ENCODE measurements around the gene TRPT1. TPM values are rescaled to one million over a fixed set of nuclear protein-coding genes. Genes with fewer than 3 reads are reported as not detected.

Gene TRPT1
- total and polyA plus RNA-seq, 9 of the 15 experiments (the other 6 are each of a cell fraction or from before 2014, with no cell fraction given), result 4.6 to 41.7 (median 23.1) TPM

DNA sequence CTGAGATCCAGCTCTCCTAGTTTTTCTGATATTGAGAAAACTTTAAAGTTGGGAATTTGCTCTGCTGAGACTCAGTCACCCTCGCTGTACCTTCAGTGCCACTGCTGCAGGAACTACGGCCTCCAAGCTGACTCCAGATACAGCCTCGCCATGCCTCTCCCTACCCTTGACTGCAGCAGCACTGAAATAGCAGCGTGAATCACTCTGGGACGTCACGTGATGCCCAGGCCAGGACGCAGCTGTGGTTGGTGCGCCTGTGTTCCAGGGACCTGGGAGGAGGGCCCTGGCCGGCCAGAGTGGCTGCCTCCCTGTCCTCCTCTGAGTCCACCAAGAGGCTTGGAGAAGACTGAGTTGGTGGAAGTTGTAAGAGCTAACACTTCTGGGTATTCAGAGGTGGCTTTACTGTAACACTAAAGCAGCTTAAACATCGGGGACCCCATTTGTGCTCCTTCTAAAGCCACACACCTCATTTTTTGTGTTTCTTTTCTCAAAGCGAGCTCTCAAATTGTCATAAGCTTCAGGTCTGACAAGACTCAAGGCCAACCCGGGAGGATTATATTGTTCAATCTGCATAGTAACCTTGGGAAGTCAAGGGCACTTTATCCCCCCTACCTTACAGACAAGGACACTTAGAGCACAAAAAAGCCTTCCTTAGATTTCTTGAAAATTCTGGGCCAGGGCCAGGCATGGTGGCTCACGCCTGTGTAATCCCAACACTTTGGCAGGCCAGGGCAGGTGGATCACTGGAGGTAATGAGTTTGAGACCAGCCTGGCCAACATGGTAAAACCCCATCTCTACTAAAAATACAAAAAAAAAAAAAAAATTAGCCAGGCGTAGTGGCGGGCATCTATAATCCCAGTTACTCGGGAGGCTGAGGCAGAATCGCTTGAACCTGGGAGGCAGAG lies 44.2 kb downstream of the TRPT1 start (continued):
- TF ChIP-seq, protein P1, sequence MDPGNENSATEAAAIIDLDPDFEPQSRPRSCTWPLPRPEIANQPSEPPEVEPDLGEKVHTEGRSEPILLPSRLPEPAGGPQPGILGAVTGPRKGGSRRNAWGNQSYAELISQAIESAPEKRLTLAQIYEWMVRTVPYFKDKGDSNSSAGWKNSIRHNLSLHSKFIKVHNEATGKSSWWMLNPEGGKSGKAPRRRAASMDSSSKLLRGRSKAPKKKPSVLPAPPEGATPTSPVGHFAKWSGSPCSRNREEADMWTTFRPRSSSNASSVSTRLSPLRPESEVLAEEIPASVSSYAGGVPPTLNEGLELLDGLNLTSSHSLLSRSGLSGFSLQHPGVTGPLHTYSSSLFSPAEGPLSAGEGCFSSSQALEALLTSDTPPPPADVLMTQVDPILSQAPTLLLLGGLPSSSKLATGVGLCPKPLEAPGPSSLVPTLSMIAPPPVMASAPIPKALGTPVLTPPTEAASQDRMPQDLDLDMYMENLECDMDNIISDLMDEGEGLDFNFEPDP (CRISPR knock-in tag; IDR thresholded peaks at IDR 0.05), result no peak
- TF ChIP-seq, protein P2, sequence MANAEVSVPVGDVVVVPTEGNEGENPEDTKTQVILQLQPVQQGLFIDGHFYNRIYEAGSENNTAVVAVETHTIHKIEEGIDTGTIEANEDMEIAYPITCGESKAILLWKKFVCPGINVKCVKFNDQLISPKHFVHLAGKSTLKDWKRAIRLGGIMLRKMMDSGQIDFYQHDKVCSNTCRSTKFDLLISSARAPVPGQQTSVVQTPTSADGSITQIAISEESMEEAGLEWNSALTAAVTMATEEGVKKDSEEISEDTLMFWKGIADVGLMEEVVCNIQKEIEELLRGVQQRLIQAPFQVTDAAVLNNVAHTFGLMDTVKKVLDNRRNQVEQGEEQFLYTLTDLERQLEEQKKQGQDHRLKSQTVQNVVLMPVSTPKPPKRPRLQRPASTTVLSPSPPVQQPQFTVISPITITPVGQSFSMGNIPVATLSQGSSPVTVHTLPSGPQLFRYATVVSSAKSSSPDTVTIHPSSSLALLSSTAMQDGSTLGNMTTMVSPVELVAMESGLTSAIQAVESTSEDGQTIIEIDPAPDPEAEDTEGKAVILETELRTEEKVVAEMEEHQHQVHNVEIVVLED (CRISPR knock-in tag; IDR thresholded peaks at IDR 0.05), result no peak
- TF ChIP-seq, protein P3, sequence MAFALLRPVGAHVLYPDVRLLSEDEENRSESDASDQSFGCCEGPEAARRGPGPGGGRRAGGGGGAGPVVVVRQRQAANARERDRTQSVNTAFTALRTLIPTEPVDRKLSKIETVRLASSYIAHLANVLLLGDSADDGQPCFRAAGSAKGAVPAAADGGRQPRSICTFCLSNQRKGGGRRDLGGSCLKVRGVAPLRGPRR (CRISPR knock-in tag; IDR thresholded peaks at IDR 0.05), result no peak
- TF ChIP-seq CEBPB (tag; IDR thresholded peaks at IDR 0.05) (no peak), RAD51 (IDR thresholded peaks at IDR 0.05; ENCODE audit: borderline replicate concordance, low read depth) (peak; percentile 99), STAT5B (CRISPR knock-in tag; IDR thresholded peaks at IDR 0.05) (no peak), SOX6 (IDR thresholded peaks at IDR 0.05) (peak; percentile 50; the same call in 1 of the 2 replicates), ARNT (IDR thresholded peaks at IDR 0.05) (no peak), ZNF24 (IDR thresholded peaks at IDR 0.05) (no peak), CBFA2T2 (conservative IDR thresholded peaks at IDR 0.05) (peak; percentile 92), POLR3A (IDR thresholded peaks at IDR 0.05; ENCODE audit: borderline replicate concordance, extremely low read depth, insufficient read depth, insufficient read length) (no peak), RUNX1 (IDR thresholded peaks at IDR 0.05; ENCODE audit: low read depth) (no peak), IRF2 (CRISPR knock-in tag; IDR thresholded peaks at IDR 0.05) (no peak)
- TF ChIP-seq, protein P4, sequence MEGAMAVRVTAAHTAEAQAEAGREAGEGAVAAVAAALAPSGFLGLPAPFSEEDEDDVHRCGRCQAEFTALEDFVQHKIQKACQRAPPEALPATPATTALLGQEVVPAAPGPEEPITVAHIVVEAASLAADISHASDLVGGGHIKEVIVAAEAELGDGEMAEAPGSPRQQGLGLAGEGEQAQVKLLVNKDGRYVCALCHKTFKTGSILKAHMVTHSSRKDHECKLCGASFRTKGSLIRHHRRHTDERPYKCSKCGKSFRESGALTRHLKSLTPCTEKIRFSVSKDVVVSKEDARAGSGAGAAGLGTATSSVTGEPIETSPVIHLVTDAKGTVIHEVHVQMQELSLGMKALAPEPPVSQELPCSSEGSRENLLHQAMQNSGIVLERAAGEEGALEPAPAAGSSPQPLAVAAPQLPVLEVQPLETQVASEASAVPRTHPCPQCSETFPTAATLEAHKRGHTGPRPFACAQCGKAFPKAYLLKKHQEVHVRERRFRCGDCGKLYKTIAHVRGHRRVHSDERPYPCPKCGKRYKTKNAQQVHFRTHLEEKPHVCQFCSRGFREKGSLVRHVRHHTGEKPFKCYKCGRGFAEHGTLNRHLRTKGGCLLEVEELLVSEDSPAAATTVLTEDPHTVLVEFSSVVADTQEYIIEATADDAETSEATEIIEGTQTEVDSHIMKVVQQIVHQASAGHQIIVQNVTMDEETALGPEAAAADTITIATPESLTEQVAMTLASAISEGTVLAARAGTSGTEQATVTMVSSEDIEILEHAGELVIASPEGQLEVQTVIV (CRISPR knock-in tag; IDR thresholded peaks at IDR 0.05; ENCODE audit: borderline replicate concordance), result no peak
- TF ChIP-seq, protein P5, sequence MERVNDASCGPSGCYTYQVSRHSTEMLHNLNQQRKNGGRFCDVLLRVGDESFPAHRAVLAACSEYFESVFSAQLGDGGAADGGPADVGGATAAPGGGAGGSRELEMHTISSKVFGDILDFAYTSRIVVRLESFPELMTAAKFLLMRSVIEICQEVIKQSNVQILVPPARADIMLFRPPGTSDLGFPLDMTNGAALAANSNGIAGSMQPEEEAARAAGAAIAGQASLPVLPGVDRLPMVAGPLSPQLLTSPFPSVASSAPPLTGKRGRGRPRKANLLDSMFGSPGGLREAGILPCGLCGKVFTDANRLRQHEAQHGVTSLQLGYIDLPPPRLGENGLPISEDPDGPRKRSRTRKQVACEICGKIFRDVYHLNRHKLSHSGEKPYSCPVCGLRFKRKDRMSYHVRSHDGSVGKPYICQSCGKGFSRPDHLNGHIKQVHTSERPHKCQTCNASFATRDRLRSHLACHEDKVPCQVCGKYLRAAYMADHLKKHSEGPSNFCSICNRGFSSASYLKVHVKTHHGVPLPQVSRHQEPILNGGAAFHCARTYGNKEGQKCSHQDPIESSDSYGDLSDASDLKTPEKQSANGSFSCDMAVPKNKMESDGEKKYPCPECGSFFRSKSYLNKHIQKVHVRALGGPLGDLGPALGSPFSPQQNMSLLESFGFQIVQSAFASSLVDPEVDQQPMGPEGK (CRISPR knock-in tag; IDR thresholded peaks at IDR 0.05; ENCODE audit: borderline replicate concordance), result no peak
- TF ChIP-seq, protein P6, sequence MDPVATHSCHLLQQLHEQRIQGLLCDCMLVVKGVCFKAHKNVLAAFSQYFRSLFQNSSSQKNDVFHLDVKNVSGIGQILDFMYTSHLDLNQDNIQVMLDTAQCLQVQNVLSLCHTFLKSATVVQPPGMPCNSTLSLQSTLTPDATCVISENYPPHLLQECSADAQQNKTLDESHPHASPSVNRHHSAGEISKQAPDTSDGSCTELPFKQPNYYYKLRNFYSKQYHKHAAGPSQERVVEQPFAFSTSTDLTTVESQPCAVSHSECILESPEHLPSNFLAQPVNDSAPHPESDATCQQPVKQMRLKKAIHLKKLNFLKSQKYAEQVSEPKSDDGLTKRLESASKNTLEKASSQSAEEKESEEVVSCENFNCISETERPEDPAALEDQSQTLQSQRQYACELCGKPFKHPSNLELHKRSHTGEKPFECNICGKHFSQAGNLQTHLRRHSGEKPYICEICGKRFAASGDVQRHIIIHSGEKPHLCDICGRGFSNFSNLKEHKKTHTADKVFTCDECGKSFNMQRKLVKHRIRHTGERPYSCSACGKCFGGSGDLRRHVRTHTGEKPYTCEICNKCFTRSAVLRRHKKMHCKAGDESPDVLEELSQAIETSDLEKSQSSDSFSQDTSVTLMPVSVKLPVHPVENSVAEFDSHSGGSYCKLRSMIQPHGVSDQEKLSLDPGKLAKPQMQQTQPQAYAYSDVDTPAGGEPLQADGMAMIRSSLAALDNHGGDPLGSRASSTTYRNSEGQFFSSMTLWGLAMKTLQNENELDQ (CRISPR knock-in tag; IDR thresholded peaks at IDR 0.05; ENCODE audit: borderline replicate concordance), result no peak
